ENCODE data around the gene P2RY12.

P2RY12 gene

DNA sequence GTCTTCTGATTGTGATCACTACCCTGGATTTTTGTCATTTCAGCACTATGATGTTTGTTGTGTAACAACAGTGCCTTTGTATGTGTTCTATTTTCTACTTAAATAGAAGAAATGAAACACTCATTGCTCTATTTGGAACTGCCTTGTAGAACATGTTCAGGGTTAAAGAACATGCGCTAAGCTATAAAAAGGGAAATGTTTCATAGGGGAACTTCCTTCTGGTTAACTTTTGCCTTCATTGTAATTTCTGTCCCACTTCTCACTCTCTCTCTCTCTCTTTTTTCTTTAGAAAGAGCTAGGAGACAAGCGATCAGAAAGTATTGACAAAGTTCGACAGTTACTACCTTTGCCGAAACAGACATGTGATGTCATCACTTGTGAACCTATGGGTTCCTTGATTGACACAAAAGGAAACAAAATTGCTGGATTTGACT lies at the start of gene P2RY12:
Gene P2RY12, minus strand, starts transcription at position 13 of the 434 bp plus-strand sequence. CDS start 45,908 bp downstream, outside the sequence.
- DNase-seq, result no peak

DNA sequence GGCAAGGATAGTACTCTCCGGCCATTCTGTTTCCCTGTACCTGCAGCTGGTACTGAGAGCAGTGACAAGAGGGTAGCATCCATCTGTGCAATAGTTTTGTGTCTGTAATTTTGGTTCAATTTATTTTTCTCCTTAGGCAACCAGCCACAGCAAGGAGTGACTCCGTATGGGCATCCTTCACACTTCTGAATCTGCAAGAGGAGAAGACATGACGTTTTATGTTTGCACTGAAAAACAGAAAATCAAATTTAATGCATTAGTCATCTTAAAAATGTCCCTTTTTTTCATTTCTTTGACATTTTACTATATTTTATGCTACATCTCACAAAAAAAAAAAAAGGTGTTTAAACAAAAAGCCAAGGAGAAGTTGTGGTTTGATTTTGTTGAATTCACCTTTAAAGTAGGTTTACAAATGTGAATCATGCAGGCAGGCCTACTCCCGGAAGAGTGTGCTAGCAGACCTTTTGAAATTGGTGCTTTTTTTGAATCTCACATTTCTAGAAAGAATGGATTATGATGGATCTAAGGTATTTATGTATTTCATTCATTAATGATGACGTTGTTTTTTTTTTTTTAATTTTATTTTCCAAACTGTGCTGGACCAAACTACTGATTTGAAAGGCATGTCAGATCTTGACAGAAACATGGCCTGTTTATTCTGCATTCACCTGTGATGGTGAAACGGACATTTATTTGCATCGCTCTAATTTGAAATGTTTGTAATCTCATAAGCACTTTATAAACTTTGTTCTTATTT lies 48.2 kb upstream of the P2RY12 start:
- no peak for DNase-seq

DNA sequence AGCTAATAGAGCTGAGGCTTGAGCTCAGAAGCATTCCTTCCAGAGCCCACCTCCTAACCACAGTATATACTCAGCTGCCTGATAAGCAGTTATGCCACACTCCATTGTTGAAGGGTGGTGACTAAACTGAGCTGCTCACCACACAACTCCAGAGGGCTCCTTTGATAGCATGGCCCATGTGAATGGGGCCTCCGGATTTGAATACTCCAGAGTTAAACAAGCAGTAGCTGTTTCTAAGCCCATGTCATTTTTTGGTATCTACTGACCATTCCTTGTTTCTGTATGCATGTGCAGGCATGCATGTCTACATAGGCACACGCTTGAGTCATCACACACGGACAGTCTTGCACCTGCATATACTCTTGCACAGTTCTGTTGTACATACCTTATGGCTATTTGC lies 47.4 kb upstream of the P2RY12 start:
- DNase-seq, result peak; percentile 65

DNA sequence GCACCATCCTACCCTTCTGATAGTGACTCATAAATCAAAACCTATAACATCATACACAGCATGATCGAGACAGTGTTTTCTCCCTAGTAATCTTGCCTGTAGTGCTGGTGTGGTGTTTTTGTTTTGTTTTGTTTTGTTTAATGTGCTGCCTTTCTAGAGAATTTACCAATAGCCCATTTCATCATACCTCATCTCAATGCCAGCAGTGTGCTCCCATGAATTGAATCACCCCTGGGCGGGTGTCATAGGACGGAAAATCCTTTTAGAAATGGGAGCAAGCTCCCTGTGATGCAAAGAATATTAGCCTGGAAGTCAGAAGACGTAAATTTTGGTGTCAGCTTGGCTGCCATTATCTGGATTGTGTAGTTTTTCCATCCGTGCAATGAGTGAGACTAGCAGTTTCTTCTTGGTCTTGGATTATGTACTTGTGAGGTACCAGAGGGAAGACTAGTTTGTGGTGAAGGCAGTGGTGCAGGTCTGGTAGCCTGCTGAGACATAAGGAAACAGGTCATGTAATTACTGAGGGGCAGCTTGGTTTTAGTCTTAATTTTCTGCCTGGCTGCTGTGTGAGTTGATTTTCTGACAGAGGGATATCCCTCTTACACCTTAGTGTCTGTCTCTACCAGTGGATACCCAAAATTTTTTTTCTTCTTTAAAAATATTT lies 46.4 kb upstream of the P2RY12 start:
- no peak for DNase-seq

DNA sequence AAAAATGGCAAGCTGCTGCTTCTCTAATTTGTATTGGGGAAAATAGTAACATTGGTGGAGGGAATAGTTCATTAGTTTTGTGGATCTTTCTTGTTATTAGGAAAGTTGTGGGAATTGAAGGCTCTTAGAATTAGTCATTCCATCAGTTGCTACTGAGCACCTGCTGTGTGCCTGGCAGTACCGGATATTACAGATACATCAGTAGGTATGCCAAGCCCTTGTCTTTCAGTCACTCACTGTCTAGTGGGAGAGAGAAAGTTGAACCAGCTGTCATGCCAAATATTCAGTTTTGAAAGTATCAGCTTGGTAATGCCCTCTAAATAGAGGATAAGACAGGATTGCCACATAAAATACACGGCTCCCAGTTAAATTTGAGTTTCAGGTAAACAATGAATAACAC lies 43.8 kb upstream of the P2RY12 start:
- DNase-seq, result no peak

DNA sequence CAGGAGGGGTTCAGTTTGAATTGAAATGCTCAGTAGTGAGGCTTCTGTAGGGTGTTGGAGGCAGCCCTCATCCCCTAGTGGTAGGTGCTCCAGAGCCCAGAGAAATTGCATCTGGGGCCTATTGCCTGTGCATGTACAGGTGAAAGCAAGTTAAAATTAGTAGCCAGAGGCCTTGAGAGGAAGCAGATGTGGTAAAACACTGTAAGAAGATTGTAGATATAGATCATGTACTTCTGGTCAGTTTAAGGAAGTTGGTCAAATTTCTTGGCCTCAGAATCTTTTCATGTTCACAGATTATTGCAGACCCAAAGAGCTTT lies 41.7 kb upstream of the P2RY12 start:
- no peak for DNase-seq

DNA sequence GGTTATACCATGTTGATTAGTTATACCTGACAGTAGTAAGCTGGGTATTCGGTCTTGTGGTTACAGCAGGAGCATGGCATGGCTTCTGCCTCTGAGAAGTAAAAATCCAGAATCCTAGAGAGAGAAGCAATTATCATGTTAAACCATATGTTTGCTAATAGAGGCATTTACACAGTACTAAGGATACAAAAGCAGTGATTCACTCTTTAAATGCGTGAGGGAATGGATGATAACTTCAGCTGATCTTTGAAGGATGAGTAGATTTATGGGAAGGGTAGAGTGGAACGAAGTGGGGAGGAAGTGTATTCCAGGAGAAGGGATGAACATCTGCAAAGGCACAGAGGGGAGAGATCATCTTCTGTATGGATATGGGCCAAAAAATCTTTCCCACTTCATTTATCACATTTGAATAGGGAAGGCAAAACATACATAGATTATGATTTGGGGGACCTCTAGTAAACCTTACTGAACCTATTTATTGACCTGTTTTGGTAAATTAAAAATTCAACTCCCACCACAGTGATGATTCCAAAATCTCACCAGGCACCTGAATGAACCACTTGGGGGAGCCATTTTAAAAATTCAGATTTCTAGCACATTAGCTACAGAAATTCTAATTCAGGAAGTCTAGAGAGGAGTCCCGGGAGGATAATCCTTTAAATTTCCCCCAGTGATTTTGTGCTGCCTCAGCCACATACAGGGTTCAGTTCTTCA lies 41.2 kb upstream of the P2RY12 start:
- peak; percentile 78 for DNase-seq

DNA sequence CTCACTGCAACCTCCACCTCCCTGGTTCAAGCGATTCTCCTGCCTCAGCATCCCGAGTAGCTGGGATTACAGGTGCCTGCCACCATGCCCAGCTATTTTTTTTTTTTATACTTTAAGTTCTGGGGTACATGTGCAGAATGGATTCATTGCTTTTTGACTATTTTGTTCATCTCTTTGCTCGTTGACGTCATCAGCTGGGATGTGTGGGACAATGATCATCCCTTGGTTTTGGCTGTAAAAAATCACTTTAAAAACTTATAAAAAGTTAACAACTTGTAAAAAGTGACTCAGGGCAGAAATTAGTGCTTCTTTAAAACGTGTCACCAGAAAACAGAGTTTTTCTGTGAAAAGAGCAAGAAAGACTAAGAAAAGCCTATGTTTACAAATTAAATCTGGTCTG lies 38.5 kb upstream of the P2RY12 start:
- DNase-seq, result no peak

DNA sequence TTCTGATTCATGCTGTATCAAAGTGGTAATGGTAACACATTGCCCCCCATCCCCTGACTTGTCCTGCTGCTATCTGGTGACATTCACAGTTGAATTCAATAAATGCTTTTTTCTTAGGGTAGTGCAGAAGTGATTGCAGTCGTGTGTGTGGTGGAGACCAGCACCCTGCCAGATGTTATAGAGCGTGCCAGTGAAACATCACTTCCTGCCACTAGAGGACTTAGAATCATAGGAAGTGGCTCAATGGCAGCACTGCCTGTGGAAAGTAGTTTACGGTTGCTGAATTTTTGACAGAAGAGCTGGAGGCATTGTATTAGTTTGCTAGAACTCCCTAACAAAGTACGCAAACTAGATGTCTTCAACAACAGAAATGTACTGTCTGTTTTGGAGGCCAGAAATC lies 37.4 kb upstream of the P2RY12 start:
- DNase-seq, result no peak

DNA sequence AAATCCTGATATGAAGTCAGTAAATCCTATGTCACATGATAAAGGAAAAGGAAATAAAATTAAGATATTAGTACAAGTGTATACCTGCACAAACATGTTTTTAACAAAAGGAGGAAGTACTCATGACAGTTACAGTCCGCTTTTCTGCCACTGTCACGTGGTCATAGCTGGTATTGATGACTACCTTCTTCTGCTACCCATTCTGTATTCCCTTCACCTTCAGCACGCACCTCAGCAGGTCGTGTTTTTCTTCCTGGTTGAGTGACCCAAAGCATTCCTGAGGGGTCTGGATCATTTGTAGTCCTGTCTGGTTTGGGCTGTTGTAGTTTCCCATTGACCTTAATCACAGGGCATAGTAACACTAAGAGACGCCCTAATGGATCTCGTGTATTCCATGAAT lies 35.3 kb upstream of the P2RY12 start:
- no peak for DNase-seq

DNA sequence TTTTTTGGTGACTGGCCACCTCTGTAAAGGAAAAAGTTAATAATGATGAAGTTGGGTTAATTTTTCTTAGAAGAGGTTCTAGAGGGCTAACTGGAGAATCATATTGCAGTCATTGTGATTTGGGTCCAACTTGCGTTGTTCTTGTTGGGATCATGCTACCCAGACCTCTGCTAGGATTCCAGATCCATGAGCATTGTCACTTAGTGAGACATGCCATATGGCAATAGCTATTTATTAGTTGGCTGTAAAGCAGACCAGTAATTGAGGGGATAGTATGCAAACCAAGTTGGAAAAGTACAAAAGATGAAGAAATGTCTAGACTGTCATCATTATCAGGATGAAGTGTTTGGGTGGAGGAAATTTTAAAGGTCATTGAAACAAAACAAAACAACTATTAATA lies 30.7 kb upstream of the P2RY12 start:
- no peak for DNase-seq

DNA sequence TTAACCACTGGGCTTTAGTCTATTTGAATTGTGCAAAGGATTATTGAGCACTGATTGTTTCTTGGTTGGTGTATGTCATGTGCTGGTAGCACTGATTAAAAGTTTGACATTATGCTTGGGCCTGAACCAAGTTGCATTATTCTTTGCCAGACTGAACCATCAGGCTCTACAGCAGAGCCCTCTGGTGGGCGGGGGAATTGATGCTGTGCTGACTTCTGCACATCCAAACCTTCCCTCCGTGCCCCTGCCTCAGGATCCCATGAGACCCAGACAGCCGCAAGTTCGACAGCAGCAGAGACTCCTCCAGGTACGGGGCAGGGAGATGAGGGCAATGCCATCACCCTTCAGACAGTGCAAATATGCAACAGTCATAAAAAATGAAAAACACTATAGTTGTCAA lies 28.4 kb upstream of the P2RY12 start:
- DNase-seq, result no peak

DNA sequence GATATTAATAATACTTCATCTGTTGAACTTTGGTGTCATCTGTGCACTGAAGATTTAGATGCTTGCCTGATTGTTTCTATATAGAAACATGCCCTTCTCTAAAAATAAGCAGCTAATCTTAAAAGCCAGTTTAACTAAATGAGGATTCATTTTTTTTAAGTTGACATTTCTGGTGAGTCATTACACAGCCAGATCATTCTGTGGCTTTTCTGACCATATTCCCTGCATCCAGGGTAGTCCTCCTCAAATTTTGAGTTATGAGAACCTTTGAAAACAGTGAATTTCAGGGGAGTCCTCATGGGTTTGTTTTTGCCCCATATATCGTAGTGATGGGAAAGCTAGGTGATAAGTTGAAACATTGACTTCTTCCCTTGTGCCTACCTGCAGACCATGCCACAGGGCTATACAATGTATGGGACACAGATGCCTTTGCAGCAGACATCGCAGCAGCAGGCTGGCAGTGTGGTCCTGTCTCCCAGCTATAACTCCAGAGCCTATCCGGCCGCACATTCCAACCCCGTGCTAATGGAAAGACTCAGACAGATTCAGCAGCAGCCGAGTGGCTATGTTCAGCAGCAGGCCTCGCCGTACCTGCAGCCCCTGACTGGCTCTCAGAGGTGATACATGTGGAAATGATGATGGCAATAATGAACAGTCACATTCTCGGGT lies 26.5 kb upstream of the P2RY12 start:
- DNase-seq, result peak; percentile 68

DNA sequence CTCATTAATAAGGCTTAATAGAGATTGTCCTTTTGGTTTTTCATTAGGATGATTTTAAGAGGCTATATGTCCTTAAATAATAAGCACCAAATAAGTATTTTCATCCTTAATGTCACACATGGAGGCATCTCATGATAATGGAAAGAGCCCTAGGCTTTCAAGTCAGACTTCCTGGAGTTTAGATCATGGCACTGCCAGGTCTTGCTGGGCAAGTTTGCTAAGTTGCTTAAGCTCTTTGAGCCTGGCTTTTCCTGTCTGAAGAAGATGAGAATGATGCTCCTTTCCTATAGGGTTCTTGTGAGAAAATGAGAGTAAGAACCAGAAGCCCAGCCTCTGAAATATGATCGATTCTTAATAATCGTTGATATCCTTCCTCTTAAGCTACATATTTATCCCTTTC lies 23.4 kb upstream of the P2RY12 start:
- DNase-seq, result no peak

DNA sequence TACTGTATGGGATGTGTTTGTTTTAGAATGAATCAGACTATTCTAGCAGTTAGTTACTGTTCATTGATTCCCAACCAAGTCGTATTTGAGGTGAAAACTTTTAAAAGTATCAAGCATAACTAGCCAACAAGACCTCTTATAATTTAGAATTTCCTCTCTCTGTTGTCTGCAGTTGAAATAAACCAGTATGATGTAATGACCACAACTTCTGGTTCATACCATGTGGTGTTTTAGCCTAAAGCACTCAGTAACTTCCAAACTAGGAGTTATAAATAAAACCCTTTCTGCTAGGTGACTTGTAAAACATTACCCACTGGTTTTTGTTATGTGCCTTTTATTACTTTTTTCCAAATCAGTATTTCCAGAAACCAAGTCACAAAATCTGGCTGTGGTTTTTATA lies 19.8 kb upstream of the P2RY12 start:
- peak; percentile 80 for DNase-seq

DNA sequence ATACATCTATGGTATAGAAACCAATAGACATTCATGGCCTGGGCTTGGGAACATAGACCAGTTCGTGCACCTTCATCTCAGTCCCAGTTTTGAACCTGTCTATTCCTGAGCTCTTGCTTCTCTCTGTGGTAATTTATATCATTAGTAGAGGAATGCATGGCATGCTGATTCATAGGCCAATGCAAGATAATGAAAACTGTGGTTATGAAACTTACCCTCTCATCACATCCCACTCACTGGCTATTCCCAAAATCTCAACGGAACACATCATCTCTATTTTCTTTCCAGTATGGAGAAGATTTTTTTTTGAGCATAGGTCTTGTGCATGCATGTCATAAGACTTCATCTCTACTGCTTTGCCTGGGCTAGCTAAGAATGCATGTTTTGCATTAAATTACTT lies 18.7 kb upstream of the P2RY12 start:
- DNase-seq, result peak; percentile 88

DNA sequence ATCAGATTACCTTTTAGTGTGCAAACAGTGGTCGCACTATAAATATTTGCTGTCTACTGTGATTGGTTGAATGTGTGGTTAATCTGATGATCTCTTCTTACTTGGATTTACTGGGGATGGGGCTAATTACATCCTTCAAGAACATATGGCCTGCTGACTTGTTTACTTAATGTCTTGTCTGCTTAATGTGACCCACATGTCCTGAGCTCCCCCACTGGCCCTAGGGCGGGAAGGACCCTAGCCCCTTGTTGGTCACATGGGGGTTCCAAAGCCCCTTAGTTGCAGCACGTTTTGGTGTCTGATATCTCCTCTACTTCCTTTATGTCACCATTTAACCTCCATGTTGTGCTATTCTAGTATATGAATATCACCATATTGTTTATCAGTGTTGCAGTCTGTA lies 17.8 kb upstream of the P2RY12 start:
- DNase-seq, result no peak

DNA sequence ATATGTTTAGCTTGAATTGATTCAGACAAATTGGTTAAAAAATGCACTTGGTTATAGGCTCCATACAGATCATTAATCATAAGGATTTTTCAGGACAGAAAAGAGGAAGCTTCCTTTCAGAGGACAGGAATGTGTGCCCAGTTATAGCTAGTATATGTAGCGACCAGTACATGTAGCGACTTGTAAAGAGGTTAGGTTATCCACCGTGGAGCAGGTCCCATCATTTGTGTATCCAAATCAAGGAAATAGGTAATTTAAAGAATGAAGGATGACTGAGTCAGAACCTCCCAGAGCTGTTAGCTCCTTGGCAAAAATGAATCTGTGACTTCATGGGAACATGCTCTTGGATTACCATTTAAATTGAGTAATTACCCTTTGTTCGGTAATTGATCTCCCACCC lies 15.8 kb upstream of the P2RY12 start:
- DNase-seq, result no peak

DNA sequence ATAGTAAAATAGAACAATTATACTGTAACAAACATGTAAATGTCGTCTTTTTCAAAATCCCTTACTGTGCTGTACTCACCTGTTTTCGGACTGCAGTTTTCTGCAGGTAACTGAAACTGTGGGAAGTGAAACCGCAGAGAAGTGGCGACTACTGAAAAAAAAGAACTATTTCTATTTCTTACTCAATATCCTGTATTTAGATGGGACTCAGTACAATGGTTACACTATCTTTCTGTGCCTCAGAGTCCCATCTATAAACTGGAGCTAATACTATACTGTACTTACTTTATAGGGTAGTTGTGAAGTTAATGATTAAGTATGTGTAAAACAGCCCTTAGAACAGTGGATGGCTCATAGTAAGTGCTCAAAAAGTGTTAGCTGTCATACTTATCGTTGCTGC lies 14.3 kb upstream of the P2RY12 start:
- DNase-seq, result no peak

DNA sequence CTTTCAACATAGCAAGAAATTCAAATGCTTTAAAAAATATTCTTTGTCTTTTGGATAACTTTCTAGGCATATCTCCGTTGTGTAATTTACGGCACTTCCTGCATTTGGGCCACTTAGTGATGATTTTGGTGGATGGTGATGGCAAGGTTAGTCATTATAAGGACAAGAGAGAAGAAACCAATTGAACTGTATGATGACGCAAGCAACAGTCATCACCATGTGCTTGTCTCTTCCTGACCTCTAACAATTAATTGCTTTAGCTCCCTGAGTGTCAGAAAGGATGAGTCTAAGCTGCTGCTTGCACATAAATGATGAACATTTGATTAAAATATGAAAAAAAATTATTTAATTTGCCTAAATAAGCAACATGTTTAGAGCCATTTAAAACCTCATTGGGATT lies 11.3 kb upstream of the P2RY12 start:
- peak; percentile 84 for DNase-seq

DNA sequence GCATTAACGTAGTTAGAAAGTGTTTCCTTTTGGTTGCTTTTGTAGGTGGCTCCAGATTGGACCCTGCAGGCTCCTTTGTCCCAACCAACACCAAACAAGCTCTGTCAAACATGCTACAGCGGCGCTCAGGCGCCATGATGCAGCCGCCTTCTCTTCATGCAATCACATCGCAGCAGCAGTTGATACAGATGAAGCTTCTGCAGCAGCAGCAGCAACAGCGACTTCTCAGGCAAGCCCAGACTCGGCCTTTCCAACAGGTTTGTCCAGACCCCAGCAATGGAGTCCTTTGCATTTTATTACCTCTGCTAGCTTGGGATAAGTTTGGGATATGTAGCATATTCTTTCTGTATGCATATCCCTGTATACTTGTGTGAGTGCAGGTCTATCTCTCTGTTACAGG lies 10.1 kb upstream of the P2RY12 start:
- no peak for DNase-seq

DNA sequence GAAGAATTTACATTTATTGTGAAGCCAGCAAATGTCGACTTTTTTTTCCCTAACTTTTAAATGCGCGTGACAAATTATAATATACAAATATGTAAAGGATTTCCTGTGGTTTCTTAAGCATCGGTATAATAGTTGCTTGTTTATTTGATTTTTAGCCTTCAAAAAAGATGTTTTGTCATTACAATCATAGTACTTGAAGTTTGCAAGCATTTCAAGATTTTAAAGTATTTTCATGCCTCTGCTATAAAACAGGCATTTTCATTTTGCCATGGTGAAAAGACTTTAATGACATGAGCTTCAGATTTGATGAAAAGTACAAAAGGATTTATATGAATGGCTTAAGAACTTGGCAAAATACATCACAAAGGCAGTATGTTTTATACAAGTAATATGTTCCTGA lies 9.4 kb upstream of the P2RY12 start:
- DNase-seq, result peak; percentile 77

DNA sequence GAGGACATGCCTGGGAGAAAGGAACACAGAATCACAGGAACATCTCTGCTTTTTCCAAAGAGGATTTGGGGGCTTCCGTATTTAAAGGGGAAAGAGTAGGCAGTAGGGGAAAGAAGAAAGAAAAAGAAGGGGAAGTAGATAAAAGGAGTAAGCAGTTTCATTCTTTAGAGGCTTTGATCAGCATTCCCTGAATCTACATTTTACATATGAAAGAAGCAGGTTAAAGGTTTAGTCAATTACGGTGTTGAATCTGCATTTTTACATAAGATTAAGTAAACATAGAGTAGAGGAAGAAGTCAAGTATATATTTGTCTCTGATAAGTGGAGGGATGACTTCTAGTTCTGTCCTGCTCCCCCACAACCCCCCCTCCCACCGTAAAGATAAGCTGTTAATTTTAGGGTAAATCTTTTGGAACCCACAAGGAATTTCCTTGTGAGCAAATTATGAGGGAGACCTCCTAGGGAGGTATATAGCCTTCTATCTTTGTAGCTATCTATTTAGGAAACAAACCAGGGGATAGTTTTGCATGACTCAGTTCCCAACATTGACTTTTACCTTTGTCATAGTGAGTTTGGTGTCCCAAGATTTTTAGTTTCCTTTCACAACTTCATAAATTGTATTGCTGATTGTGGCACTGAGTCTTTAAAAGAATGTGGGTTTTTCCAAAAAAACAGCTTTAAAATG lies 8.7 kb upstream of the P2RY12 start:
- peak; percentile 73 for DNase-seq

Data from fibroblast of skin of right quadriceps (primary cell).